Astrocyte of the cerebellum (primary cell): ENCODE measurements around the gene NT5C1A.

Source experiments
- DNase-seq: peaks from one replicate; pipeline ENCODE4 v3.0.0-alpha.2; 2011; ENCODE audit warnings: low read depth
- H3K4me3 ChIP-seq: 2 replicates; pipeline ENCODE4 v1.5.1; 2011; ENCODE audit warnings: mild to moderate bottlenecking, low read depth, low read length, moderate library complexity
- CTCF ChIP-seq: IDR thresholded peaks from 2 replicates; pipeline ENCODE4 v1.5.1; 2012; ENCODE audit warnings: low read length, low read depth, moderate library complexity, mild to moderate bottlenecking; ENCODE audit errors: missing control alignments
- in situ Hi-C: cut with HindIII; loops from 2 replicates; pipeline ENCODE4 v1.10.0; 2017; ENCODE audit warnings: low sequenced_read_pairs

NT5C1A gene

GRCh38 chr1:39711104-39711965 is 39.4 kb upstream of the NT5C1A start:
- no peak for TF ChIP-seq CTCF
- DNase-seq = no peak
- no peak overlapping the region for H3K4me3 ChIP-seq
- in situ Hi-C loops = no loop called here

- no peak for DNase-seq
- TF ChIP-seq CTCF = no peak
- in situ Hi-C loops = no loop called here
- no peak overlapping the region for H3K4me3 ChIP-seq
Observed at GRCh38 chr1:39707506-39707905, 35.6 kb upstream of the NT5C1A start.

DNA sequence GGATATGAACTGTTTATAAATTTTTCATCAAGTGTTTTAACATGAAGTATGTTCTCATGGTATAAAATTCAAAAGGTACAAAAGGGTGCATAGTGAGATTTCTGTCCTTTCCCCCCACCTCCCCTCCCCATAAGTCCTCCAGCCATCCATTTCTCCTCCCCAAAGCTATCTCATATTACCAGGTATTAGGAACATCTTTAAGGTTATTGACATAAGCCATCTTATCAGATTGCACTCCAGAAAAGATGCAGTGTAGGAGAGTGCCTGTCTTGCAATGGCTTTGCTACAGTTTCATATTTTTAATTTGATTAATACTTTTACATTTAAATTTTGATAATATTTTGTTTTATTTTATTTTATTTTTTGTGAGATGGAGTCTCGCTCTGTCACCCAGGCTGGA is 32.9 kb upstream of the NT5C1A start:
- H3K4me3 ChIP-seq = no peak overlapping the region
- DNase-seq = no peak
- in situ Hi-C loops = no loop called here
- no peak for TF ChIP-seq CTCF

GRCh38 chr1:39701049-39701439 is 29.1 kb upstream of the NT5C1A start:
- no peak for TF ChIP-seq CTCF
- in situ Hi-C loops = no loop called here
- DNase-seq = peak; percentile 35
- H3K4me3 ChIP-seq = no peak overlapping the region

DNA sequence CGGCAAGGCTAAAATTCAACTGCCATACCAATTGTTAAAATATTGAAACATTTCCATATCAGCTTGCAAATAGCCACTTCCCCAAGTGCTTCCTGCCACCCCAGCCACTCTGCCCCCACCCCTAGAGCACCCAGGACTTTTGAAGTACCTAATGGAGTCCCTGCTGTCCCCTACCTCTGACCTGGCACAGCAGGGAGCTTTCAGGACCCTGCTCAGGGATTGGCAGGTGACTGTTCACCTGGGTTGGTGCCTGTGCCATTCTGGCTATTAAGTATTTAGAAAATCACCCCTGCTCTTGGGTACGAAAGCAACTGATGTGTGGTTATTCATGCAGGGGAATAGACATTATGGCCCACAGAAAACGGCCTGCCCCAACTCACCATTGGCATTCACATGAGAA is 28.4 kb upstream of the NT5C1A start:
- H3K4me3 ChIP-seq = no peak overlapping the region
- in situ Hi-C loops = no loop called here
- TF ChIP-seq CTCF = no peak
- no peak for DNase-seq

GRCh38 chr1:39699419-39699818 is 27.5 kb upstream of the NT5C1A start:
- H3K4me3 ChIP-seq = no peak overlapping the region
- in situ Hi-C loops = no loop called here
- peak; percentile 16 for TF ChIP-seq CTCF
- no peak for DNase-seq
